HL-60 (cell line): Measurements from ENCODE around the gene SYT12.

Source experiments
- DNase-seq, 2 experiments: peaks; one replicate each; pipeline ENCODE4 v3.0.0-alpha.2; 2010 to 2020; ENCODE audit warnings: low read depth in 1 of 2, low spot score in 1 of 2
- H3K27ac ChIP-seq: fragments of 250-450 bp; sonication (Bioruptor Pico); replicated peaks from 2 replicates; pipeline ENCODE4 v1.5.1; 2020; ENCODE audit warnings: mild to moderate bottlenecking, moderate library complexity
- H3K27me3 ChIP-seq: fragments of 250-450 bp; sonication (Bioruptor Pico); 2 replicates; pipeline ENCODE4 v1.5.1; 2021; ENCODE audit warnings: mild to moderate bottlenecking, moderate library complexity; ENCODE audit not compliant: insufficient read depth, poor library complexity, severe bottlenecking
- H3K4me3 ChIP-seq: replicated peaks from 2 replicates; pipeline ENCODE4 v1.5.1; 2011; ENCODE audit warnings: mild to moderate bottlenecking, control low read depth, low read length; ENCODE audit not compliant: insufficient read depth
- GABPA ChIP-seq: IDR thresholded peaks from 2 replicates; pipeline ENCODE4 v1.6.1; 2012; ENCODE audit warnings: low read depth
- POLR2AphosphoS5 ChIP-seq: IDR thresholded peaks from 2 replicates; pipeline ENCODE4 v1.6.1; 2012; ENCODE audit warnings: low read depth
- REST ChIP-seq: IDR thresholded peaks from 2 replicates; pipeline ENCODE4 v1.6.1; 2012; ENCODE audit warnings: low read depth; ENCODE audit not compliant: insufficient replicate concordance
- SPI1 ChIP-seq: IDR thresholded peaks from 2 replicates; pipeline ENCODE4 v1.6.1; 2012; ENCODE audit warnings: low read depth, mild to moderate bottlenecking, borderline replicate concordance
- TF ChIP-seq, protein P1 (sequence below): IDR thresholded peaks from one replicate; pipeline ENCODE4 v1.5.1; 2011; ENCODE audit warnings: low read length, control low read depth, inconsistent platforms; ENCODE audit not compliant: insufficient read depth

Gene SYT12

DNA sequence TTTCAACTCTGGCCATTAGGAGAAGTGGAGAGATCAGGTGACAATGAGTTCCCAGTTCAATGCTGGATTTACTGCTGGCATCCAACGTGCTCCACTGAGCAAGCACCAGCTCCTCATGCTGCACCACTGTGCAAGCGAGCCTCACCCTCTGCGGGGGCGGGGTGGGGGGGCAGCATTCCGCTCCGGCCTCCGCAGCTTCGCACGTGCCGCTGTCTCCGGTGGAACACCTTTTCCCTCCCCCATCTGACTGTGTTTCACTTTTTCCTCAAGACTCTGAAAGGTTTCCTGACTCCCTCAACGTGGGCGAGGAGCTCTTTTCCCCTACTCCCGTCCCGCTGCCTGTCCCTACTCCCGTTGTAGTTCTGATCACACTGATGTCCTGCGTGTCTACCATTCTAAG lies 32.9 kb downstream of the SYT12 start:
- Histone ChIP-seq H3K27ac (no peak overlapping the region), H3K4me3 (no peak overlapping the region), H3K27me3 (peaks cover 11% of the 10 kb centered on the region)
- DNase-seq = no peak
- TF ChIP-seq, protein P1, sequence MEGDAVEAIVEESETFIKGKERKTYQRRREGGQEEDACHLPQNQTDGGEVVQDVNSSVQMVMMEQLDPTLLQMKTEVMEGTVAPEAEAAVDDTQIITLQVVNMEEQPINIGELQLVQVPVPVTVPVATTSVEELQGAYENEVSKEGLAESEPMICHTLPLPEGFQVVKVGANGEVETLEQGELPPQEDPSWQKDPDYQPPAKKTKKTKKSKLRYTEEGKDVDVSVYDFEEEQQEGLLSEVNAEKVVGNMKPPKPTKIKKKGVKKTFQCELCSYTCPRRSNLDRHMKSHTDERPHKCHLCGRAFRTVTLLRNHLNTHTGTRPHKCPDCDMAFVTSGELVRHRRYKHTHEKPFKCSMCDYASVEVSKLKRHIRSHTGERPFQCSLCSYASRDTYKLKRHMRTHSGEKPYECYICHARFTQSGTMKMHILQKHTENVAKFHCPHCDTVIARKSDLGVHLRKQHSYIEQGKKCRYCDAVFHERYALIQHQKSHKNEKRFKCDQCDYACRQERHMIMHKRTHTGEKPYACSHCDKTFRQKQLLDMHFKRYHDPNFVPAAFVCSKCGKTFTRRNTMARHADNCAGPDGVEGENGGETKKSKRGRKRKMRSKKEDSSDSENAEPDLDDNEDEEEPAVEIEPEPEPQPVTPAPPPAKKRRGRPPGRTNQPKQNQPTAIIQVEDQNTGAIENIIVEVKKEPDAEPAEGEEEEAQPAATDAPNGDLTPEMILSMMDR = no peak
- TF ChIP-seq GABPA = no peak
- TF ChIP-seq SPI1 = no peak
- TF ChIP-seq REST = no peak
- no peak for TF ChIP-seq POLR2AphosphoS5

GRCh38 chr11:67056267-67057204 lies 33.6 kb downstream of the SYT12 start, which contains the start of gene RHOD:
Gene RHOD, plus strand, starts transcription at chr11:67056847. Its CDS starts 56 bp downstream, at chr11:67056903.
- peaks cover 11% of the 10 kb centered on the region for H3K27me3 ChIP-seq
- no peak within 1 kb of the TSS for H3K27ac ChIP-seq
- TF ChIP-seq SPI1 (peak; percentile 61; the same call in 1 of the 2 replicates), REST (no peak)
- 0 out of 2 replicates have a peak within 1 kb of the TSS, but pooled peaks have one; percentile 1 for H3K4me3 ChIP-seq
- peak in 1 of 2 experiments; percentile 21 for DNase-seq

GRCh38 chr11:67057205-67057672 lies 34.3 kb downstream of the SYT12 start:
- Histone ChIP-seq H3K4me3 (no peak overlapping the region), H3K27me3 (peaks cover 11% of the 10 kb centered on the region), H3K27ac (no peak overlapping the region)
- DNase-seq = no peak
- no peak for TF ChIP-seq POLR2AphosphoS5
- no peak for TF ChIP-seq GABPA
- TF ChIP-seq, protein P1 = no peak
- no peak for TF ChIP-seq SPI1
- no peak for TF ChIP-seq REST
